HEK293 (cell line): ENCODE results near the gene SIL1.

Experiments
- CTCF ChIP-seq: fragments of 450-650 bp; formaldehyde crosslinking; IDR thresholded peaks from 2 replicates; pipeline ENCODE4 v1.5.1; 2016; ENCODE audit warnings: missing biosample characterization, missing genetic modification characterization
- KLF8 ChIP-seq: fragments of 450-650 bp; formaldehyde crosslinking; IDR thresholded peaks from 2 replicates; pipeline ENCODE4 v1.5.1; 2016; ENCODE audit warnings: missing biosample characterization, missing genetic modification characterization
- SETDB1 ChIP-seq: IDR thresholded peaks from one replicate; pipeline ENCODE4 v1.6.1; 2017; ENCODE audit warnings: mild to moderate bottlenecking, low read length, moderate library complexity, mixed read lengths; ENCODE audit not compliant: insufficient read length
- ZBTB26 ChIP-seq: fragments of 450-650 bp; formaldehyde crosslinking; optimal IDR thresholded peaks from 2 replicates; pipeline ENCODE3; 2016; ENCODE audit warnings: missing biosample characterization, mild to moderate bottlenecking, missing genetic modification characterization
- ZNF114 ChIP-seq: fragments of 450-650 bp; formaldehyde crosslinking; IDR thresholded peaks from 2 replicates; pipeline ENCODE4 v1.5.0; 2017; ENCODE audit warnings: missing biosample characterization, missing genetic modification characterization
- ZNF121 ChIP-seq: fragments of 450-650 bp; formaldehyde crosslinking; IDR thresholded peaks from 2 replicates; pipeline ENCODE4 v1.5.1; 2016; ENCODE audit warnings: missing biosample characterization, missing genetic modification characterization
- ZNF138 ChIP-seq: fragments of 450-650 bp; formaldehyde crosslinking; IDR thresholded peaks from 2 replicates; pipeline ENCODE4 v1.5.1; 2016; ENCODE audit warnings: missing biosample characterization, missing genetic modification characterization, borderline replicate concordance
- ZNF23 ChIP-seq: fragments of 450-650 bp; formaldehyde crosslinking; IDR thresholded peaks from 2 replicates; pipeline ENCODE4 v1.5.1; 2016; ENCODE audit warnings: missing biosample characterization, missing genetic modification characterization, borderline replicate concordance
- ZNF394 ChIP-seq: fragments of 450-650 bp; formaldehyde crosslinking; IDR thresholded peaks from 2 replicates; pipeline ENCODE4 v1.5.1; 2016; ENCODE audit warnings: missing biosample characterization, missing genetic modification characterization, mild to moderate bottlenecking, moderate library complexity, borderline replicate concordance
- ZNF404 ChIP-seq: fragments of 450-650 bp; formaldehyde crosslinking; IDR thresholded peaks from 2 replicates; pipeline ENCODE4 v1.5.1; 2017; ENCODE audit warnings: missing biosample characterization, missing genetic modification characterization
- ZNF768 ChIP-seq: fragments of 450-650 bp; formaldehyde crosslinking; IDR thresholded peaks from 2 replicates; pipeline ENCODE4 v1.5.1; 2018; ENCODE audit warnings: missing biosample characterization, mild to moderate bottlenecking, missing genetic modification characterization
- ZNF785 ChIP-seq: fragments of 450-650 bp; formaldehyde crosslinking; IDR thresholded peaks from 2 replicates; pipeline ENCODE4 v1.5.1; 2016; ENCODE audit warnings: missing biosample characterization, missing genetic modification characterization

- no peak for TF ChIP-seq ZNF121 (tag by site-specific recombination)
- TF ChIP-seq CTCF (tag by site-specific recombination) = no peak
- TF ChIP-seq ZNF785 = no peak
- no peak for TF ChIP-seq ZNF23 (tag by site-specific recombination)
- TF ChIP-seq ZBTB26 (tag by site-specific recombination) = no peak
- TF ChIP-seq KLF8 (tag by site-specific recombination) = no peak
- no peak for TF ChIP-seq ZNF768
- TF ChIP-seq ZNF114 (tag by site-specific recombination) = no peak
- no peak for TF ChIP-seq ZNF404 (tag by site-specific recombination)
- no peak for TF ChIP-seq ZNF394 (tag by site-specific recombination)
- TF ChIP-seq SETDB1 = no peak
- TF ChIP-seq ZNF138 (tag by site-specific recombination) = no peak
Observed at GRCh38 chr5:138990986-138991590, 207.1 kb downstream of the SIL1 start.
